Hypothalamus (tissue), 51 donors: ENCODE data around the gene LMO3.
"Not testable (repeated sequence)": the region's sequence is repeated elsewhere in the genome, so short reads cannot be mapped to it uniquely, and the experiment has no call there.

Experiments
- DNase-seq, 51 donors: peaks; one replicate each; lab custom pipeline; 2025; lab: John Stamatoyannopoulos, UW

LMO3 gene

GRCh38 chr12:16560273-16560672, 45.7 kb downstream of the LMO3 start:
- DNase-seq: no peak

- no peak for DNase-seq
Measured at GRCh38 chr12:16555630-16556029, 50.3 kb downstream of the LMO3 start.

GRCh38 chr12:16553457-16553856, 52.5 kb downstream of the LMO3 start:
- no peak for DNase-seq

- DNase-seq: no peak
Measured at GRCh38 chr12:16552301-16552700, 53.7 kb downstream of the LMO3 start.

- no peak for DNase-seq
Measured at GRCh38 chr12:16545836-16546235, 60.1 kb downstream of the LMO3 start.

- no peak for DNase-seq
Measured at GRCh38 chr12:16542586-16542985, 63.4 kb downstream of the LMO3 start.

GRCh38 chr12:16537652-16538051, 68.3 kb downstream of the LMO3 start:
- DNase-seq: not testable (repeated sequence)

GRCh38 chr12:16531621-16532020, 74.3 kb downstream of the LMO3 start:
- peak in 8 of 51 donors; percentile 1 to 10 (median 5) for DNase-seq

GRCh38 chr12:16530268-16530850, 75.6 kb downstream of the LMO3 start:
- DNase-seq: no peak

GRCh38 chr12:16526693-16527092, 79.3 kb downstream of the LMO3 start:
- DNase-seq: no peak

GRCh38 chr12:16524378-16524777, 81.6 kb downstream of the LMO3 start:
- no peak for DNase-seq

- no peak for DNase-seq
Measured at GRCh38 chr12:16523951-16524331, 82.0 kb downstream of the LMO3 start.

- DNase-seq: no peak
Measured at GRCh38 chr12:16523284-16523950, 82.5 kb downstream of the LMO3 start.

- no peak for DNase-seq
Measured at GRCh38 chr12:16520328-16520727, 85.6 kb downstream of the LMO3 start.

GRCh38 chr12:16515666-16516065, 90.3 kb downstream of the LMO3 start:
- no peak for DNase-seq

GRCh38 chr12:16513231-16513630, 92.7 kb downstream of the LMO3 start:
- DNase-seq: no peak

- no peak for DNase-seq
Measured at GRCh38 chr12:16509411-16509810, 96.6 kb downstream of the LMO3 start.

- no peak for DNase-seq
Measured at GRCh38 chr12:16506394-16506793, 99.6 kb downstream of the LMO3 start.

- no peak for DNase-seq
Measured at GRCh38 chr12:16504200-16504599, 101.8 kb downstream of the LMO3 start.

GRCh38 chr12:16499611-16500010, 106.4 kb downstream of the LMO3 start:
- DNase-seq: no peak
